Endothelial cell of umbilical vein (primary cell): ENCODE data around the gene FGR. TPM values are rescaled to one million over a fixed set of nuclear protein-coding genes. Genes with fewer than 3 reads are reported as not detected.

Source experiments
- BruUV-seq: library from RNA; stranded (reverse); fragments of 400-500 nt; replicated peaks from 2 replicates; lab custom pipeline; 2021; lab: Mats Ljungman, UMichigan
- CTCF ChIA-PET: fragments of 300-600, 350-600 bp; sonication (Branson Sonifier 250); formaldehyde crosslinking; loops from one replicate; lab custom pipeline; 2021; ENCODE audit warnings: antibody characterized with exemption, inconsistent platforms; lab: Charles Lee
- POLR2A ChIA-PET: fragments of 300-600, 350-600 bp; sonication (Branson Sonifier 250); formaldehyde crosslinking; loops from one replicate; lab custom pipeline; 2021; ENCODE audit warnings: antibody characterized with exemption, inconsistent platforms; lab: Charles Lee
- DNase-seq: peaks from one replicate; pipeline ENCODE4 v3.0.0-alpha.2; 2011; ENCODE audit warnings: low read depth, low spot score
- FAIRE-seq: peaks from 2 replicates; lab custom pipeline; 2011; peaks lifted over from hg19 to GRCh38; lab: Jason Lieb, UNC
- H2AFZ ChIP-seq: 2 replicates; pipeline ENCODE4 v1.6.0; 2012; ENCODE audit warnings: low read depth, low read length, control low read depth, inconsistent platforms
- H3K27ac ChIP-seq: 2 replicates; pipeline ENCODE4 v1.5.1; 2011; ENCODE audit warnings: low read depth, mild to moderate bottlenecking, control low read depth, low read length, moderate library complexity; ENCODE audit not compliant: insufficient read depth
- H3K27me3 ChIP-seq, 2 experiments: 2 replicates each; pipeline versions ENCODE4 v1.6.0 to v1.6.1; 2011; ENCODE audit warnings: low read length in 2 of 2, mixed read lengths in 1 of 2; ENCODE audit not compliant: control insufficient read depth in 2 of 2, insufficient read depth in 2 of 2
- H3K36me3 ChIP-seq, 2 experiments: 2 replicates in 1 of 2; 3 replicates in 1 of 2; pipeline ENCODE4 v1.5.1; 2011; ENCODE audit warnings: low read length in 2 of 2, mild to moderate bottlenecking in 1 of 2, moderate library complexity in 1 of 2; ENCODE audit not compliant: control insufficient read depth in 2 of 2, insufficient read depth in 2 of 2; ENCODE audit errors: extremely low read depth in 1 of 2
- H3K4me1 ChIP-seq: 3 replicates; pipeline ENCODE4 v1.5.1; 2011; ENCODE audit warnings: mild to moderate bottlenecking, low read length; ENCODE audit not compliant: control insufficient read depth, insufficient read depth; ENCODE audit errors: extremely low read depth
- H3K4me2 ChIP-seq: 2 replicates; pipeline ENCODE4 v1.6.1; 2011; ENCODE audit warnings: low read length, control low read depth, mixed read lengths; ENCODE audit not compliant: insufficient read depth
- H3K4me3 ChIP-seq, 3 experiments: fragments of 200-600 bp in 1 of 3; sonication (generic), shearing (Covaris generic) in 1 of 3; replicated peaks in 1 of 3; 2 replicates each; pipeline ENCODE4 v1.5.1; 2011 to 2016; ENCODE audit warnings: control low read depth in 3 of 3, low read length in 3 of 3, mild to moderate bottlenecking in 2 of 3, inconsistent platforms in 1 of 3, low read depth in 1 of 3, moderate library complexity in 1 of 3; ENCODE audit not compliant: insufficient read depth in 1 of 3
- H3K79me2 ChIP-seq: 2 replicates; pipeline ENCODE4 v1.6.0; 2012; ENCODE audit warnings: low read length, inconsistent platforms; ENCODE audit not compliant: control insufficient read depth, insufficient read depth
- H3K9ac ChIP-seq: replicated peaks from 2 replicates; pipeline ENCODE3; 2011; ENCODE audit warnings: low read length, control low read depth; ENCODE audit not compliant: insufficient read depth; ENCODE audit errors: extremely low read depth
- H3K9me1 ChIP-seq: replicated peaks from 3 replicates; pipeline ENCODE4 v1.6.0; 2011; ENCODE audit warnings: mild to moderate bottlenecking, low read length; ENCODE audit not compliant: control insufficient read depth, insufficient read depth; ENCODE audit errors: extremely low read depth
- H3K9me3 ChIP-seq: replicated peaks from 2 replicates; pipeline ENCODE4 v1.5.1; 2012; ENCODE audit warnings: low read length, inconsistent platforms; ENCODE audit not compliant: control insufficient read depth, insufficient read depth
- H4K20me1 ChIP-seq: replicated peaks from 2 replicates; pipeline ENCODE3; 2011; ENCODE audit warnings: mild to moderate bottlenecking, low read length; ENCODE audit not compliant: control insufficient read depth, insufficient read depth; ENCODE audit errors: extremely low read depth
- EZH2 ChIP-seq: IDR thresholded peaks from 2 replicates; pipeline ENCODE4 v1.6.1; 2012; ENCODE audit warnings: borderline replicate concordance, low read depth, mild to moderate bottlenecking, moderate library complexity, low read length, inconsistent platforms; ENCODE audit not compliant: severe bottlenecking
- FOS ChIP-seq: IDR thresholded peaks from 2 replicates; pipeline ENCODE4 v1.6.1; 2011; ENCODE audit warnings: mild to moderate bottlenecking, low read length, moderate library complexity, borderline replicate concordance; ENCODE audit not compliant: insufficient read depth
- GATA2 ChIP-seq: IDR thresholded peaks from 2 replicates; pipeline ENCODE4 v1.7.0; 2011; ENCODE audit warnings: low read depth, mild to moderate bottlenecking, moderate library complexity, mixed read lengths, low read length; ENCODE audit not compliant: insufficient read length, insufficient read depth
- JUN ChIP-seq: IDR thresholded peaks from 2 replicates; pipeline ENCODE4 v1.6.1; 2011; ENCODE audit warnings: borderline replicate concordance, low read depth; ENCODE audit not compliant: insufficient read length, insufficient read depth
- MYC ChIP-seq: IDR thresholded peaks from one replicate; pipeline ENCODE4 v1.6.1; 2011; ENCODE audit warnings: mild to moderate bottlenecking, low read depth, low read length
- POLR2A ChIP-seq: IDR thresholded peaks from 2 replicates; pipeline ENCODE4 v1.6.1; 2012; ENCODE audit warnings: low read depth, mild to moderate bottlenecking, control low read depth, low read length
- POLR2AphosphoS5 ChIP-seq: IDR thresholded peaks from 2 replicates; pipeline ENCODE4 v1.6.1; 2012; ENCODE audit warnings: low read depth, mild to moderate bottlenecking, control low read depth, low read length, moderate library complexity; ENCODE audit not compliant: insufficient read depth
- dilution Hi-C: fragments of 300-500 bp; cut with MboI; formaldehyde crosslinking; loops from one replicate; pipeline ENCODE4 v1.15.0; 2019; ENCODE audit warnings: low sequenced_read_pairs; ENCODE audit not compliant: extremely low pct_ligation_motif_present
- intact Hi-C: fragments of 100-400 bp; cut with micrococcal nuclease; formaldehyde crosslinking; loops from one replicate; pipeline ENCODE4 v1.10.0; 2022
- polyA plus RNA-seq, 4 experiments: library from polyadenylated mRNA; depleted of rRNA in 3 of 4; stranded (reverse) in 3 of 4; unstranded in 1 of 4; fragments of >200 nt; gene quantifications; 2 replicates each; pipeline versions ENCODE4 v1.2.1 to v1.2.3, GENCODE V29; 2011 to 2012; ENCODE audit warnings: missing spikeins in 1 of 4
- total RNA-seq: library from RNA; stranded (reverse); gene quantifications from 2 replicates; pipeline ENCODE4 v1.2.3, GENCODE V29; 2021
- TF ChIP-seq, protein P1 (sequence below): IDR thresholded peaks from 2 replicates; pipeline ENCODE4 v1.6.1; 2011; ENCODE audit not compliant: insufficient read depth, insufficient read length
- TF ChIP-seq, protein P2 (sequence below), 2 donors: IDR thresholded peaks; 1 replicate in 1 of 2; 2 replicates in 1 of 2; pipeline ENCODE4 v1.5.1; 2011; ENCODE audit warnings: low read length in 2 of 2, mild to moderate bottlenecking in 2 of 2, moderate library complexity in 2 of 2, control low read depth in 1 of 2, inconsistent platforms in 1 of 2, low read depth in 1 of 2; ENCODE audit not compliant: insufficient read depth in 1 of 2; ENCODE audit errors: extremely low read depth in 1 of 2

Gene FGR
- total and polyA plus RNA-seq, 2 donors (not counting 3 experiments of a cell fraction or from before 2014, with no cell fraction given): 0.18 TPM; not detected in 1

DNA sequence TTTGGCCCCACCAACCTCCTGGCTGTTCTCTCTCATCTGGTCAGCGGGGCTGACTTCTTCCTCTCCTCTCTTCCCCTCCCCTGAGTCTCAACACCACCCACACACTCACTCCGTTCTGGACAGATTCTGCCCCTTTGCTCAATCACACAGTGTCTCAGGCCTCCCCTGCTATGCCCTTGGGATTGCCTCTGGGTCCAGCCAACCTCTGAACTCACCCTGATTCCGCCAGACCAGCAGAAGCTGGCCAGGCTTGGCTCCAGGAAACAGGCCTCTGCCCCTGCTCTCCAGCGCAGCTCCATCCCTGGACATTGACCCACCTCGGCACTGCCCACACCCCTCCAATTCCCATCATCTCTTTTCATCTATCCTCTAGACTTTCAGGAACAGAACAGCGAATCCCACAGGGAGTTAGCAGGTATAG lies 53.2 kb downstream of the FGR start:
- no peaks in the 10 kb centered on the region for H4K20me1 ChIP-seq
- no peak overlapping the region for H3K9ac ChIP-seq
- no peak overlapping the region for H3K27ac ChIP-seq
- FAIRE-seq (no peak), DNase-seq (no peak)
- peaks cover 5% of the 10 kb centered on the region for H3K4me1 ChIP-seq
- H3K9me1 ChIP-seq: no peaks in the 10 kb centered on the region
- no peak overlapping the region for H3K4me2 ChIP-seq
- H3K9me3 ChIP-seq: no peaks in the 10 kb centered on the region
- intact Hi-C loops: no loop called here
- no peak overlapping the region for H3K4me3 ChIP-seq
- TF ChIP-seq GATA2: no peak
- TF ChIP-seq EZH2: no peak
- no peak for TF ChIP-seq MYC
- no peak for TF ChIP-seq FOS
- TF ChIP-seq POLR2A: no peak
- TF ChIP-seq JUN: no peak
- TF ChIP-seq POLR2AphosphoS5: no peak
- TF ChIP-seq, protein P1, sequence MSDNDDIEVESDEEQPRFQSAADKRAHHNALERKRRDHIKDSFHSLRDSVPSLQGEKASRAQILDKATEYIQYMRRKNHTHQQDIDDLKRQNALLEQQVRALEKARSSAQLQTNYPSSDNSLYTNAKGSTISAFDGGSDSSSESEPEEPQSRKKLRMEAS: no peak
- TF ChIP-seq, protein P2, sequence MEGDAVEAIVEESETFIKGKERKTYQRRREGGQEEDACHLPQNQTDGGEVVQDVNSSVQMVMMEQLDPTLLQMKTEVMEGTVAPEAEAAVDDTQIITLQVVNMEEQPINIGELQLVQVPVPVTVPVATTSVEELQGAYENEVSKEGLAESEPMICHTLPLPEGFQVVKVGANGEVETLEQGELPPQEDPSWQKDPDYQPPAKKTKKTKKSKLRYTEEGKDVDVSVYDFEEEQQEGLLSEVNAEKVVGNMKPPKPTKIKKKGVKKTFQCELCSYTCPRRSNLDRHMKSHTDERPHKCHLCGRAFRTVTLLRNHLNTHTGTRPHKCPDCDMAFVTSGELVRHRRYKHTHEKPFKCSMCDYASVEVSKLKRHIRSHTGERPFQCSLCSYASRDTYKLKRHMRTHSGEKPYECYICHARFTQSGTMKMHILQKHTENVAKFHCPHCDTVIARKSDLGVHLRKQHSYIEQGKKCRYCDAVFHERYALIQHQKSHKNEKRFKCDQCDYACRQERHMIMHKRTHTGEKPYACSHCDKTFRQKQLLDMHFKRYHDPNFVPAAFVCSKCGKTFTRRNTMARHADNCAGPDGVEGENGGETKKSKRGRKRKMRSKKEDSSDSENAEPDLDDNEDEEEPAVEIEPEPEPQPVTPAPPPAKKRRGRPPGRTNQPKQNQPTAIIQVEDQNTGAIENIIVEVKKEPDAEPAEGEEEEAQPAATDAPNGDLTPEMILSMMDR (IDR thresholded peaks at IDR 0.05; ENCODE audit: extremely low read depth in 1 of 2, insufficient read depth in 1 of 2, low read depth in 1 of 2, low read length in 2 of 2): no peak
- no peaks in the 10 kb centered on the region for H3K79me2 ChIP-seq
- H3K27me3 ChIP-seq: no peaks in the 10 kb centered on the region
- ChIA-PET POLR2A (no interaction called here), CTCF (interaction anchor here (2.1 to 6.3 kb wide), 2 partner anchors 9 to 25 kb away, joined by 5 to 33 read pairs; no protein-coding TSS in a partner anchor)
- dilution Hi-C loops: loop anchor here (25.0 kb wide), 1 partner anchor 170 kb away; no protein-coding TSS in a partner anchor
- H3K36me3 ChIP-seq: no peaks in the 10 kb centered on the region
- H2AFZ ChIP-seq: no peak overlapping the region
- no TSS peak for BruUV-seq
